MM.1S (cell line): ENCODE measurements around the gene FASTK.

ENCODE experiments used
- DNase-seq: peaks from one replicate; pipeline ENCODE4 v3.0.0-alpha.2; 2015
- H2AFZ ChIP-seq: fragments of 300-600 bp; sonication (generic); 2 replicates; pipeline ENCODE4 v1.6.0; 2016; ENCODE audit warnings: antibody characterized with exemption, low read length
- H3F3A ChIP-seq: fragments of 300-600 bp; sonication (generic); 2 replicates; pipeline ENCODE4 v1.6.1; 2016; ENCODE audit warnings: mild to moderate bottlenecking, antibody characterized with exemption, low read length, moderate library complexity, mixed read lengths; ENCODE audit not compliant: insufficient read depth
- H3K27ac ChIP-seq: fragments of 300-600 bp; sonication (generic); 2 replicates; pipeline ENCODE4 v1.5.1; 2016; ENCODE audit warnings: mild to moderate bottlenecking, low read length
- H3K27me3 ChIP-seq: fragments of 300-600 bp; sonication (generic); replicated peaks from 2 replicates; pipeline ENCODE4 v1.6.0; 2016; ENCODE audit warnings: low read length; ENCODE audit not compliant: insufficient read depth
- H3K36me3 ChIP-seq: fragments of 300-600 bp; sonication (generic); replicated peaks from 2 replicates; pipeline ENCODE4 v1.6.1; 2016; ENCODE audit warnings: mild to moderate bottlenecking, low read length, mixed read lengths; ENCODE audit not compliant: insufficient read depth
- H3K4me1 ChIP-seq: fragments of 300-600 bp; sonication (generic); 2 replicates; pipeline ENCODE4 v1.6.1; 2016; ENCODE audit warnings: low read length, mixed read lengths
- H3K4me2 ChIP-seq: fragments of 300-600 bp; sonication (generic); 2 replicates; pipeline ENCODE4 v1.6.0; 2016; ENCODE audit warnings: low read depth, low read length
- H3K4me3 ChIP-seq: fragments of 300-600 bp; sonication (generic); 2 replicates; pipeline ENCODE4 v1.5.1; 2016; ENCODE audit warnings: low read length, mixed read lengths
- H3K79me2 ChIP-seq: fragments of 300-600 bp; sonication (generic); 2 replicates; pipeline ENCODE4 v1.6.1; 2016; ENCODE audit warnings: mixed run types, low read length, mixed read lengths
- H3K9ac ChIP-seq: fragments of 300-600 bp; sonication (generic); 2 replicates; pipeline ENCODE4 v1.6.1; 2016; ENCODE audit warnings: low read length, mixed read lengths
- H3K9me2 ChIP-seq: fragments of 300-600 bp; sonication (generic); replicated peaks from 2 replicates; pipeline ENCODE4 v1.6.1; 2016; ENCODE audit warnings: mild to moderate bottlenecking, low read length, mixed read lengths; ENCODE audit not compliant: insufficient read depth
- H3K9me3 ChIP-seq: fragments of 300-600 bp; sonication (generic); replicated peaks from 2 replicates; pipeline ENCODE4 v1.6.1; 2016; ENCODE audit warnings: mild to moderate bottlenecking, low read length, mixed read lengths; ENCODE audit not compliant: insufficient read depth
- H4K20me1 ChIP-seq: fragments of 300-600 bp; sonication (generic); 2 replicates; pipeline ENCODE4 v1.6.1; 2016; ENCODE audit warnings: mild to moderate bottlenecking, low read length, moderate library complexity, mixed read lengths; ENCODE audit not compliant: insufficient read depth
- EZH2 ChIP-seq: fragments of 300-600 bp; sonication (generic); optimal IDR thresholded peaks from 2 replicates; pipeline ENCODE3; 2017; ENCODE audit warnings: low read depth, mild to moderate bottlenecking, antibody characterized with exemption, low read length, mixed read lengths
- EZH2phosphoT487 ChIP-seq: fragments of 300-600 bp; sonication (generic); IDR thresholded peaks from 2 replicates; pipeline ENCODE4 v1.6.1; 2018; ENCODE audit warnings: antibody characterized with exemption, low read length
- TF ChIP-seq, protein P1 (sequence below): fragments of 300-600 bp; sonication (generic); IDR thresholded peaks from 2 replicates; pipeline ENCODE4 v1.5.1; 2016; ENCODE audit warnings: antibody characterized with exemption, low read length, mixed read lengths

FASTK gene

DNA sequence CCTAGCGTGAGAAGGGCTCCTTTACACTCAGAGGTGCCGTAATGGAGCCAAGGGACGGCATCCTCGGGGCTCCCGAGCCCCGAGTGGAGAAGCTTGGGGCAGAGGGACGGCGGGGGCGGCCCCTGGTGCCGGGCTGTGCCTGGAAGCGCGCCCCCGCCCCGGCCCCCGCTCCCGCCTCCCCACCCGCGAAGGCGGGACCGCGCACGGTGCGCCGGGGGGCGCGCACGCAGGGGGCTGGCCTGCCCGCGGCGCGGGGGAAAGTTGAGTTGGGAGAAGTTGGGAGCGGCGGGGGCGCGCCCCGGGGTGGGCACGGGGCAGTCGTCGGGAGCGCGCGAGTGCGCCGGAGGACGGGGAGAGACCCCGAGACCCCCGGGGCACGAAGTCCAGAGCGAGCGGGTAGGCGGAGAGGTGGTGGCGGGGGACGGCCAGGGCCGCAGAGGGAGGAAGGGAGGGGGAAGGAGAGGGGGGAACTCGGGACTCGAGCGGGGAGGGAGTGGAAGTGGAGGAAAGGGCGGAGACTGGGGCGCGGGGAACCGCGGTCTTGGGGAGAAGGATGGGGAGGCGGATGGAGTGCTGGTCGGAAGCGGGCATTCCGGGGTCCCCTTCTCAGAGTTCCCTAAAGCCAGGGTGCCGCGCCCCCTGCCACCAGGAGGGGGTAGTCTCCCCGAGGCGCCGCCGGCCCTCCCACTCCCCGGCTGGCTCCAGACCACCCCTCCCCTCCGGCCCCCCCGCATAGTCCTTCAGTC is 21.1 kb downstream of the FASTK start, which contains the start of gene SLC4A2:
Gene SLC4A2, plus strand, starts transcription at position 223 of the 746 bp plus-strand sequence. CDS start 2,399 bp downstream, outside the sequence.
- no peaks in the 10 kb centered on the region for H3K9me2 ChIP-seq
- H2AFZ ChIP-seq, result peak within 1 kb of the TSS; percentile 90
- H3K4me3 ChIP-seq, result peak within 1 kb of the TSS; percentile 87
- peaks cover 6% of the 10 kb centered on the region for H3K4me1 ChIP-seq
- peak; percentile 85 for DNase-seq
- no peaks in the 10 kb centered on the region for H3K36me3 ChIP-seq
- TF ChIP-seq, protein P1, sequence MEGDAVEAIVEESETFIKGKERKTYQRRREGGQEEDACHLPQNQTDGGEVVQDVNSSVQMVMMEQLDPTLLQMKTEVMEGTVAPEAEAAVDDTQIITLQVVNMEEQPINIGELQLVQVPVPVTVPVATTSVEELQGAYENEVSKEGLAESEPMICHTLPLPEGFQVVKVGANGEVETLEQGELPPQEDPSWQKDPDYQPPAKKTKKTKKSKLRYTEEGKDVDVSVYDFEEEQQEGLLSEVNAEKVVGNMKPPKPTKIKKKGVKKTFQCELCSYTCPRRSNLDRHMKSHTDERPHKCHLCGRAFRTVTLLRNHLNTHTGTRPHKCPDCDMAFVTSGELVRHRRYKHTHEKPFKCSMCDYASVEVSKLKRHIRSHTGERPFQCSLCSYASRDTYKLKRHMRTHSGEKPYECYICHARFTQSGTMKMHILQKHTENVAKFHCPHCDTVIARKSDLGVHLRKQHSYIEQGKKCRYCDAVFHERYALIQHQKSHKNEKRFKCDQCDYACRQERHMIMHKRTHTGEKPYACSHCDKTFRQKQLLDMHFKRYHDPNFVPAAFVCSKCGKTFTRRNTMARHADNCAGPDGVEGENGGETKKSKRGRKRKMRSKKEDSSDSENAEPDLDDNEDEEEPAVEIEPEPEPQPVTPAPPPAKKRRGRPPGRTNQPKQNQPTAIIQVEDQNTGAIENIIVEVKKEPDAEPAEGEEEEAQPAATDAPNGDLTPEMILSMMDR, result peak; percentile 68
- TF ChIP-seq EZH2, result no peak
- H4K20me1 ChIP-seq, result no peaks in the 10 kb centered on the region
- H3K79me2 ChIP-seq, result peaks cover 36% of the 10 kb centered on the region
- no peaks in the 10 kb centered on the region for H3K9me3 ChIP-seq
- H3F3A ChIP-seq, result peaks cover 12% of the 10 kb centered on the region
- H3K27ac ChIP-seq, result peak within 1 kb of the TSS; percentile 65; the same call in 1 of the 2 replicates
- H3K27me3 ChIP-seq, result no peaks in the 10 kb centered on the region
- peak within 1 kb of the TSS; percentile 98 for H3K4me2 ChIP-seq
- peak within 1 kb of the TSS; percentile 66 for H3K9ac ChIP-seq

DNA sequence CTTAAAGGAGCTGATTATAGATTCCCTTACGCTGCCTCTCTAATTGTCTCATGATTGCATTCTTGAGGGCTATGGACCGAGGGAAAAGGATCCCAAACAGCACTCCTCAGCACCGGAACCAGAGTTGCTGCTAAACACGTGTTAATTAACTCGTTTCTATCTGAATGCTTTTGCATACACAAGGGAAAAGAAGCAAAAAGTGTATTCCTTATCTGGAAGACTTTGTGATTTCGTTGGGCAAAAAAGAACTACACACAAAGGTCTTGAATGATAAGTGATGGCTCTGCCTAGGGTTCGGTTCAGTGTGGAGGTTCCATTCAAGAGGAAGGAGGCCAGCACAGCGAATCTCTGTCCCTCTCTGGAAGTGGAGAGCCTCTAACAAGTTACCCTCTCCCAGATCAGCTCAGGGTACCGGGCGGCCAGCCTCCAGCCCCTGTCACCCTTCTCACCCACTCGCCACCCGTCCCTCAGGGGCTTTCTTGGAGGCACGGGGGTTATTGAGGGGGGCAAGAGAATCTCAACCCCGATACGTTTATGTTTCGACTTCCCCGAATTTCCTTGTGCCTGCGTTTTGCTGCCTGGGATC is 21.7 kb downstream of the FASTK start:
- H3K9ac ChIP-seq, result peak overlapping the region; percentile 66
- peaks cover 6% of the 10 kb centered on the region for H3K4me1 ChIP-seq
- TF ChIP-seq, protein P1, result no peak
- TF ChIP-seq EZH2phosphoT487, result no peak
- no peak for TF ChIP-seq EZH2
- H3F3A ChIP-seq, result peaks cover 12% of the 10 kb centered on the region
- peak overlapping the region; percentile 90 for H2AFZ ChIP-seq
- H3K4me3 ChIP-seq, result peak overlapping the region; percentile 87
- H3K27ac ChIP-seq, result peak overlapping the region; percentile 65; the same call in 1 of the 2 replicates
- H3K9me2 ChIP-seq, result no peaks in the 10 kb centered on the region
- H3K27me3 ChIP-seq, result no peaks in the 10 kb centered on the region
- H4K20me1 ChIP-seq, result no peaks in the 10 kb centered on the region
- DNase-seq, result peak; percentile 29
- peaks cover 36% of the 10 kb centered on the region for H3K79me2 ChIP-seq
- peak overlapping the region; percentile 98 for H3K4me2 ChIP-seq
- no peaks in the 10 kb centered on the region for H3K9me3 ChIP-seq
- no peaks in the 10 kb centered on the region for H3K36me3 ChIP-seq

- peaks cover 12% of the 10 kb centered on the region for H3F3A ChIP-seq
- H4K20me1 ChIP-seq, result no peaks in the 10 kb centered on the region
- H3K4me2 ChIP-seq, result peak overlapping the region; percentile 98
- peaks cover 36% of the 10 kb centered on the region for H3K79me2 ChIP-seq
- no peaks in the 10 kb centered on the region for H3K27me3 ChIP-seq
- TF ChIP-seq EZH2phosphoT487, result no peak
- TF ChIP-seq, protein P1, result no peak
- H3K4me3 ChIP-seq, result peak overlapping the region; percentile 87
- peak overlapping the region; percentile 66 for H3K9ac ChIP-seq
- peak; percentile 100 for DNase-seq
- peak overlapping the region; percentile 65; the same call in 1 of the 2 replicates for H3K27ac ChIP-seq
- no peaks in the 10 kb centered on the region for H3K36me3 ChIP-seq
- H3K9me3 ChIP-seq, result no peaks in the 10 kb centered on the region
- H3K9me2 ChIP-seq, result no peaks in the 10 kb centered on the region
- peaks cover 6% of the 10 kb centered on the region for H3K4me1 ChIP-seq
- peak overlapping the region; percentile 90 for H2AFZ ChIP-seq
Observed at GRCh38 chr7:151057989-151058780, 22.4 kb downstream of the FASTK start.
